CD1c-positive myeloid dendritic cell (primary cell): Measurements from ENCODE around the gene KRT83.

Experiments used
- DNase-seq: peaks from one replicate; pipeline ENCODE4 v3.0.0-alpha.2; 2016; ENCODE audit errors: extremely low spot score

The KRT83 gene

DNA sequence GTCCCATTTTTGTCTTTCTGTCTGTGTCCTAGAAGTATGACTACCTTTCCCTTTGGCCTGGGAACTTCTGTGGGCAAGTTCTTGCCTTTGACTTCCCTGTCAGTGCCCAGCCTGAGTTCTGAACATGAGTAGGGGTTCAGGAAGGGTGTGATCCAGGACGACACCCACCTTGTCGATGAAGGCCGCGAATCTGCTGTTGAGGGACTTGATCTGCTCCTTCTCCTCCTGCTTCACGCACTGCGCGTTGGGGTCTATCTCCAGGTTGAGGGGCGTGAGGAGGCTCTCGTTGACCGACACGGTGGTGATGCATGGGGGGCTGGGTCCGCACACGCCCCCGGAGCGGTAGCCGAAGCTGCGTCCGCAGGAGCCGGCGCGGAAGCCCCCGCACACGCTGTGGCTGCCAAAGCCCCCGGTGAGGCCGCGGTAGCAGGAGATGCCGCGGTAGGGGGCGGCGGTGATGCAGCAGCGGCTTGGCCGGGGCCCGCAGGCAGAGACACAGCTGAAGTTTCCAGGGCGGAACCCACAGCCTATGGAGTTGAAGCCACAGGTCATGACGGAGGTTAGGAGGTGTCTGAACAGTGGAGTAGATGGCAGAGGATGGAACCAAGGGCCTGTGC is at the start of gene KRT83:
Gene KRT83 (minus strand): TSS at position 615 of the 617 bp plus-strand sequence. CDS start 63 bp downstream, at position 552.
- no peak for DNase-seq

DNA sequence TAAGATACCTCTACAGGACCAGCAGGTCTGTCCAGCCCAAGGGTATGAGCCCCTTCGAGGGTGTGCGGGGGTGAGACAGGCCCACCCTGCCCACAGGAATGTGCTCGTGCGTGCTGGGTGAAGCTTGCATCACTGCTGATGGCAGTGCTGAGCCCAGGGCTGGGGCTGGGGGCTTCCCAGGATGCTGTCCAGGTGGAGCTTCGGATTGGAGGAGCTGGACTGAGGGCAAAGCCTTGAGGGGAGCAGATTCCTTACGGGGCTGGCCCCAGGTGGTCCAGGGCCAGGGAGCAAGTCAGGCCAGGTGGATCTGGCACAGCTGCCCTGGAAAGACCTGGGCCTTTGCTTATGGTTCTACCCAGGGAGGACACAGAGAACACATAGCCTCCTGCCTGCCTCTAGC is 48.6 kb upstream of the KRT83 start:
- no peak for DNase-seq

DNA sequence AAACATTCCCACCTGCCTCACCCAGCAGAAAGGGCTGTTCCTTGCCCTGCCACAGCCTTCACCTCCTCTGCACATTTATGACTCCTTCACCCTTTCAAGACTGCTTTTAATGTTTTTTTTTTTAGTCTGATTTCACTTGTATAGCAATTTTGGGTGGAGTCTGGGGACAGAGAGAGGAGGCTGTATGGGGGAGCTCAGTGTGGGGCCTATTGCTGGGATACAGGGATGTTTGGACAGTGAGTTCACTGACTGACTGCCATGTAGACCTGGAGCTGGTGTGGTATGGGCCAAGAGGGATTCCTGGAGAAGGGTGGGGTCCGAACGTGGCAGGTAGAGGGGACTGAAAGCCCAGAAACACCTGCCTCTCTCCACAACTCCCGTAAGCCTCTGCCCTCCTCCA is 48.0 kb upstream of the KRT83 start:
- DNase-seq: no peak

DNA sequence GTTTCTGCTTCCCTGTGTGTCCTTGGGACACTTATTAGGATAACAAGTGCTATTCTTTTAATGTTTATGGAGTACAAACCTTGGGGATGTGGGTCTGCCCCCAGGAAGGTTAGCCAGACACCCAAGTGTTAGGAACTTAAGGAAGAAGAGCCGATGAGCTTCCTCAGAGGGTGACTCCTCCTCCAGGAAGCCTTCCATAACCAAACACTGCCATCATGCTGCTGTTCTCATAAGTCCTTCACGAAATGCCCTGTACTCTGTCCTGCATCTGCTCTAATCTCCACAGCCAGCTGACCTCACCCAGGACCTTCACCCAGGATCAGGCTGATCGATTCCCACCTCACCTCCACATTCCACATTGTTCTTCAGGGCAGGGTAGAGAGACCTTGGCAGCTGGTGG is 47.3 kb upstream of the KRT83 start:
- no peak for DNase-seq

DNA sequence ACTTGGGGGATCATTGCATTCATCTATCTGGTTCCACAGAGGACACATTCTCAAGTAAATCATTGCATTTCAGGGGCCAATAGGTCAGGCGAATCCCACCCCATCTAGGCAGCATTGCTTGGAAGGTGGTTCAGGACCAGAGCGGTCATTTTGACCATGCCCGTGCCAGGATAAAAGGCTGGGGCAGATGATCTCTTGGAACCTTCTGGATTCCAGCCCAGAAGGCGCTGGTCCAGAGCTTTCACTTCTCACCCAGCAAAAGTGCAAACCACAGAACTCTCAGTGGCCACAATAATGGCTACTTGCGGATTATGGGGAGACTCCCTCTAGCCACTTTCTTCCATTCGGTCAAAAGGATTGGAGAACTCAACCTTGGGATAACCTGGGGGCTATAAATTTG is 46.7 kb upstream of the KRT83 start:
- DNase-seq: no peak

DNA sequence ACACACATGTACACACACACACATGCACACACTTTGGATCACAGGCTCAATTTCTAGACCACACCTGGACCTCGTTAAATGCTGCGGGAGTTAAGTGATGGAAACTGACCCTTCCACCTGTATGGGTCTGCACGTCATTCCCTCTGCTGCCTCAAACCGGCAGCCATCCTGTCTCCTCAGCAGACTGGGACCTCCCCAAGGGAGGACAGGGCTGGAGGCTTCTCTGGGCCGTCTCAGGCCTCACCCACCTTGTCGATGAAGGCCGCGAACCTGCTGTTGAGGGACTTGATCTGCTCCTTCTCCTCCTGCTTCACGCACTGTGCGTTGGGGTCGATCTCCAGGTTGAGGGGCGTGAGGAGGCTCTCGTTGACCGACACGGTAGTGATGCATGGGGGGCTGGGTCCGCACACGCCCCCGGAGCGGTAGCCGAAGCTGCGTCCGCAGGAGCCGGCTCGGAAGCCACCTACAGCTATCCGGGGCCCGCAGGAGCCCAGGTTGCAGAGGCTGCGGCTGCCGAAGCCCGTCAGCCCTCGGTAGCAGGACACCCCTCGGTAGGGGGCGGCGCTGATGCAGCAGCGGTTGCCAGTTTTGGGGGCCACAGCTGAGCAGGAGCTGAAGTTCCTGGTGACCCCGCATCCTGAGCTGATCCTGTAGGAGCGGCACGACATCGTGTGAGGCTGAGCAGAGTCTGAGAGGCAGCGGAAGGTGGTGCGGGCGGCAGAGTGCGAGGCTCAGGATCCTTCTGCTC is 45.7 kb upstream of the KRT83 start, which contains the start of gene KRT85:
Gene KRT85 (minus strand): TSS at position 744 of the 748 bp plus-strand sequence. CDS start 76 bp downstream, at position 668.
- DNase-seq: no peak

DNA sequence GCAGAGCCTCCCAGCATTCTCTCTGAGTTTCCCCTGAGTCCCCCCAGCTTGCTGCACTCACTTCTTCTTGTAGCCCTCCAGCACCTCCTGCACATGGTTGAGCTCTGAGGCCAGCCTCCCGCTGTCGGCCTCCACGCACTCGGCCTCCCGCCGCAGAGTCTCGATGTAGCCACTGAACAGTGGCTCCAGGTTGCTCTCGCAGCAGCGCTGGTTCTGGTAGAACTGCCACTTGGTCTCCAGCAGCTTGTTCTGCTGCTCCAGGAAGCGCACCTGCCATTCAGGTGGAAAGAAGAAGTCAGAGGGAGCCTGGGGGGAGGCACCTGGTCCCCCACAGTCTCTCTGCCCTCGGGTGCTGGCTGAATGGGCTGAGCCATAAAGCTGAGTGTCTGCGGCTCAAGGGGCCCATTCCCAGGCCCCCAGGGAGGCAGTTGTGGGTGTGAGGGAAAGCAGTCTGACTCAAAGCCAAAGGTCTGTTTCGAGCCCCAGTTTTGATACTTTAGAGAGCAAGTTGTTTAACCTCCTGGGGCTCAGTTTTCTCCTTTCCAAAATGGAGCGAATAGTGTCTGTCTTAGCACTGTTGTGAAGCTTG is 43.8 kb upstream of the KRT83 start:
- DNase-seq: no peak

DNA sequence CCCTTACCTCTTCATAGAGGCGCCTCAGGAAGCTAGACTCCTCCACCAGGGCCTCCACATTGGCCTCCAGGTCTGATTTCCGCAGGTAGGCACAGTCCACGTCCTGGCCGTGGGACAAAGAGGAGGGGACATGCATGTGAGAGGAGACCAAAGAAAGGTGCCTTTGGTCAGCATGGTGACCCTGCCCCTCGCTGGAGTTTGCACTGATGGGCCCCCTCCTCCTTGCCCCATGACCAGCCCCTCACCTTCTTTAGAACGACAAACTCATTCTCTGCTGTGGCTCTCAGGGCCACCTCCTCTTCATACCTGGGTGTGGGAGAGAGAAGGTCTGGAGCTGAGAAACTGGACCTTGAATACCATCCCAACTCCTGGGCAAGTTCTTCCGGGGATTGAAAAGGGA is 42.9 kb upstream of the KRT83 start:
- DNase-seq: no peak

DNA sequence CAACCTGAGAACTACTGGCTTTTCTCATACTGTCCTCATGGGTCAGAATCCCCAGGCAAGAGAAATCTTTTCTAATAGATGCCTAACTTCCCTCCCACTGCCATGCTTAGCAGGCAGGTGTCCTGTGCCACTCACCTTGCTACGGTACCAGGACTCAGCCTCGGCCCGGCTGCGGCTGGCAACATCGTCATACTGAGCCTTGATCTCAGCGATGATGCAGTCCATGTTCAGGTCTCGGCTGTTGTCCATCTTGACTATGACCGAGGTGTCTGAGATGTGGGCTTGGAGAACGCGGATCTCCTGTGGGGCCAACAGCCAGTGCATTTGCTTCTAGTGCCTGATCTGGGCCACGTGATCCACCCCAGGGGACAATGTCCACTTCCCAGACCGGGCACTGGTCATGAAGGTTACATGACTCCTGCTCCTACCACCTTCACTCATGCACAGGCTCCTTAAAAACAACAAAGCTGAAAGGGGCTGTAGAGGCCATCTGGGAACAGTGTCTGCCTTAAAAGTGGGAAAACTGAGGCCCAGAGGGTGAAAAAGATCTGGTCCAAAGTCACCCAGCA is 42.0 kb upstream of the KRT83 start:
- no peak for DNase-seq

DNA sequence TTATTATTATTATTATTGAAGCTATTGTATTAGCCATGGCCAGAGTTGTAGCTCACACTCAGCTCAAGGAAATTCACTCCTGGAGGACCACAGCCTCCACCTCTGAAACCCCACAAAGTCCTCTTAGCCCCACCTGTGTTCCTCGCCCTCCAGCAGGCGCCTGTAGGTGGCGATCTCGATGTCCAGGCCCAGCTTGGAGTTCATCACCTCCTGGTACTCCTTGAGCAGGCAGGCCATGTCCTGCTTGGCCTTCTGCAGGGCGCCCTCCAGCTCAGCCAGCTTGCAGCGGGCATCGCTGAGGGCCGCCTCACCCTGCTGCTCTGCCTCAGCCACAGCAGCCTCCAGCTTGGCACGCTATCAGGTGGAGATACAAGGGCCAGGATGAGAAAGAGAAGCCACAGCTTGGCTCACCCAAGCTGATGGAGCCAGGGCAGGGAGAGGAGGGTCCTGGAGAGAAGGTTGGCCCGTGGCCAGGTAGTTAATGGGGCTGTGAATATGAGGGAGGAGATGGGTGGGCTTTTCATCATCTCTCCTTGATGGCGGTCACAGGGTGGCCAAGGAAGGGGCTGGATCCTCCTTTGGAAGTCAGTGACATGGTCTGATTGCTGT is 41.0 kb upstream of the KRT83 start:
- DNase-seq: no peak

DNA sequence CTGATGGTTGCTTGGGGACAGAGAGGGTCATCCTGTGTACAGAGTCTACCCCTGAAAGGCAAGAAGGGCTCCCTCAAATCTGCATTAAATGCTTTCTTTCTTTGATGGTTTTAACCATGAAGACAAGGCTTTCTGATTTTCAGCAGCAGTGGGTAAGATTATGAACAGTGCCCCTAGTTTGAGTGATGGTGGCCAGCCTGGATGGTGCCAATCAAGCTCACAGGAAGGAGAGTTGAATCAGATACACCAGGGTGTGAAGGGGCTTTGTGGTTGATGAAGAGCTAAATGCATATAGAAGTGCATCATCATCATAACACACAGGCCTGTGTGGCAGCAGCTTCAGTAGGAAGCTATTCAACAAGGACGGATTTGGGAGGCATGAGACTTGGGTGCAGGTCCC is 40.4 kb upstream of the KRT83 start:
- no peak for DNase-seq

DNA sequence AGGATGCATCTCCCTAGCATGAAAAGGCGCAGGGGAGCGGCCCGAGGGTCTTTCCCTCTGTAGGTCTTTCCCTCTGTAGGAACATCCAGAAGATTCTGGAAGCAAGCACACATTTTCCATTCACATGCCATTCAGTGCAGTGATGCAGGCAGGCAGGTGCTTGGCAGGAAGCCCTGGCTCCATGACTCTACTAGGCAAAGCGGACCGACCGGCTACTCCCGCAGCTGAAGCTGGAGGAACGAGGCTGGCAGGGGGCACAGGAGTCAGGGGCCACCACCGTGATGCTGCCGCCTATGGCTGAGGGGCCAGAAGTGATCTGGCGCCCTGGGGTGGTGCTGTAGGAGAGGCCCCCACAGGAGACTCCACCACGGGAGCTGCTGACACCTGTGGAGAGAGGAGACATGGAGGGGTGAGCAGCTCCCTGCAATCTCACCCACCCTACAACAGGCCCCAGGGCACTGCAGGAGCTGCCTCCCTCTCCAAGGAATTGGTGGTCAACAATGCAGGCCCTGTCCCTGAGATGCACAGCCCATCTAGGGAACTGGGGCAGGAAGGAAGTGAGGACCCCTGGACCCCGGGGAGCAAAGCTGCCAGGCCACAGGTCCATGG is 39.6 kb upstream of the KRT83 start:
- no peak for DNase-seq

DNA sequence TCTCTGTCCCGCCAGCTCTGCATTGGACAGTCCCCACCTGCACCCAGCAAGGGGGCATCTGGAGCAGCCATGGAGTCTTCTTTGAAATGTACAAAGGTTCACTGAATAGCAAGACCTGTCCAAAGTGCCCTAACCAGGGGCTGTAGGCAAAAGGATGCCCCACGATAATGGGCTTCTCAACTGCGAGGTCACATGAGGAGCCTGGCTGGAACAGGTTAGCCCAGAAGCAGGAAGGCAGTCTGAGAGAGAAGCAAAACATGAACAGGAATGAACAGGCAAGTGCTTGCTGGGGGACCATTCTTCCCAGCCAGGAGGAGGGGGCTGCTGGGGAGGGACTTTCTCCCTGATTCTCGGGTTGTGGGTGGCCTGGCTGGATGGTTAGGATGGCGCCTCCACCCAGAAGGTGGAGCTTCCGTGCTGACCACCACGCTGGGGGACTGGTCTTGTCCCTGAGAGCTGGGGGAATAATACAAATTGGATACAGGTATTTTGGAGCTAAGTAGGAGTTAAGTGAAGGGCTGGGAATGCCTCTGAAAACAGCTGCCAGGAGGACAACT is 39.0 kb upstream of the KRT83 start:
- DNase-seq: no peak

DNA sequence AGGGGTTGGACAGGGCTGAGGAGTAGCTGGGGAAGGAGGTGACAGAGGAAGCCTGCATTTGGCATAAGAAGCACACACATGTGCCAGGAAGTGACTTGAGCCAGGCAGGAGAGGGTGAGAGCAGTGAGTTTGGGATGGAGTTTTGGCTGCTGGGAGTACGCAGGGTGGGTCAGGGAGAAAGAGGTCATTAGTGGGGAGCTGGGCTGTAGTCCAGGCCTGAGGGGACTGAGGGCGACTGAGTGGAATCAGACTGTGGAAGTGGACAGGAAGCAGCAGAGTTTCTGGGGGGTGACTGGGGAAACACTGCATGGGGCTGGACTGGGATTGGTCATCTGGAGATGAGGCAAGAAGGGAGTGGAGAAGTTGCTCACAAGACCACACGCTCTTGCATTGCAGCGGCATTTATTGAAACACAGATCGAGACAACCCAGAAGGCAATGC is 38.4 kb upstream of the KRT83 start:
- DNase-seq: no peak

DNA sequence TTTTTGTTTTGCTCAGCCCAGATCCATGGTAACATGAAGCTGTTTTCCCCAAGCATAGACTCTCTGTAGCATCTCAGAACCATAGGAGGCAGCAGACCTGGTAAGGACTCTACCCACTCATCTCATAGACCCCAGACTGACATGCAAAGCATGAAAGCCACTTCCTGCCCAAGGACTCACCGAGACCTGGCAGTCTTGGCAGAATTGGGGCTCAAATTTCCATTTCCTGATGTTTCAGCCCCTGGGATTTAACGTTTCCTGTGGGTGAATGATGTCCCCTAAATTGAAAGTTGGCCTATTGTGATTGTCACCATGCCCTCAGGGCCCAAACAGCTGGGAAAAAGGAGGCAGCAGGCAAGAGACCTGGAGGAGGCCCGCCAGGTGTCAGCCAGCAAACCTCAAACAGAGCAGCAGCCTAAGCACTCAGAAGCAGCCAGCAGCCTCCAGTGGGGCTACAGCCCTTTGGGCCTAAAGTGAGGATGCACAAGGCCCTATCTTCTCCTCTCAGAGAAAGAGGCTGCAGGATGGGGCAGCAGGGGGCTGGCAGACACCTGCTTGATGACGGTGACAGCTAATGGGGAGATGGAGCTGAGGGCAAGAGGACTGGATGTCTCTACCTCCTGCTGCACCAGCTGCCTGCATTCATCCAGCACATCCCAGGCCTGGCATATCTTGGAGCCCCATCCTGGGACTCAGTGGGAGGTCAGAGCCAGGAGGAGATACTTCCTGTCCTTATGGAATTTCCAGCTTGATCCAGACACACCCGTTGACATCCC is 37.6 kb upstream of the KRT83 start:
- no peak for DNase-seq

DNA sequence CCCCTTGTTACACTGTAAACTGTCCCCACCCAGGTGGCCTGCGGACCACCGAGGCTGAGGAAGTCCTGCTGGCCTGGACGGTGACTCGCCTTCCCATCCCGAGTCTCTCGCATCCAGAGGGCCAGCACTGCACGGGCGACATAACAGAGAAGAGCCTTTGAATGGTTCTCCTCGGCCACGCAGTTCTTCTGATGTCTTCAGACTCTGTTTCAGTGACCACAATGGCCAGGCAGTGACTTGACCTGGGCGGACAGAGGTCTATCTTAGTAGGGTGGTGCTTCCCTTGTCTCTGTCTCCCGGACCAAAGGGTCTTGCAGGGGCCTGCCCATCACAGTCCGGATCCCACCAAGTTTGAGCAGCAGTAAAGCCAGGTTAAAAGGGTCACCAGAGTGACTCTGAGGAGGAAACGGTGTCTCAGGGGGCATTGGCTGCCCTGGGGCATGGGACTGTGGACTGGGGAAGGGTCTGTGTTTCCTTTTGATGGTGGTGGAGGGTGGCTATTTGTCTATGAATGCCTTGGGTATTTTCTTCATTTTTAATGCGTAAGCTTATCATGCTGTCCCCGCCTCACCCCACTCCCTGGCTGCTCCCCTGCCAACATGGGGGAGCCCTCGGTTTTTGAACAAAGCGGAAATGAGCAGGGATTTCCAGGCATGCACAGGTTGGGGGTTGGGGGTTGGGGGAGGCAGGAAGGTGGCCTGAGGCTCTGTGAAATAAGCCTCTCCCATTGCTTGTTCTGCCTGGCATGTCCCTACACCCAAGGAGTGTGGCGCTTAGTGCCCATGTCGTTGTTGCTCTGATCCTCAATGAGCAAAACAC is 35.8 kb upstream of the KRT83 start:
- DNase-seq: no peak

DNA sequence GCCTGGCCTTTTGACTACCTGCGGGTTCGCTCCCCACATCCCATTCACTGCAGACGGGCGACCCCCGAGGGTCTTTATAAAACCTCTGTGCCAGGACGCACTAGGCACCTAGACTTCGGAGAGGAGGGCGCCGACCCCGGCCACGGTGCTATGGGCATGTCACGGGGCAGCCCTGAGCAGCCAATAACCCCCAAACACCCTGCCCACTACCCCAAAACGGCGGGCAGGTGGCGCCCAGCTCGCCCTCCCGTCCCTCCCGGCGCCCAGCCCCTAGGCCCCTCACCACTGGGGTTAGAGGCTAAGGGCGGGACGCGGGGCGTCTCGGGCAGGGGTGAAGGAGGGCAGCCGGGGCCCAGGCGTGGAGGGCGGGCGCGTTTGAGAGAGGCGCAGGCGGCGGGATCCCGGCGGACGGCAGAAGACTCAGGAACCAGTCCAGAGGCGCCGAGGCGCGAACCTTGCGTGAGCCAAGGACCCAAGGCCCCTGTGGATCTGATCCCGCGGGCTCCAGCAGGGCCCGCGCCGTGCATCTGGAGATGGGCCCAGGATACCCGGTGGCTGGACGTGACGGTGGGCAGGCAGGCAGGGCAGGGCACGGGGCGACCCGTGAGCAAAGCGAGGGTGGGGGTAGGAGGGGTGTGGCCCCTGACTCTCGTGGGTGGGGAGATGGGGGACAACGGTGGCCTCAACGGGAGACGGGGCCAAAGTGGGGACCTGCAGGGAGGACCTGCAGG is 35.0 kb upstream of the KRT83 start:
- DNase-seq: no peak

DNA sequence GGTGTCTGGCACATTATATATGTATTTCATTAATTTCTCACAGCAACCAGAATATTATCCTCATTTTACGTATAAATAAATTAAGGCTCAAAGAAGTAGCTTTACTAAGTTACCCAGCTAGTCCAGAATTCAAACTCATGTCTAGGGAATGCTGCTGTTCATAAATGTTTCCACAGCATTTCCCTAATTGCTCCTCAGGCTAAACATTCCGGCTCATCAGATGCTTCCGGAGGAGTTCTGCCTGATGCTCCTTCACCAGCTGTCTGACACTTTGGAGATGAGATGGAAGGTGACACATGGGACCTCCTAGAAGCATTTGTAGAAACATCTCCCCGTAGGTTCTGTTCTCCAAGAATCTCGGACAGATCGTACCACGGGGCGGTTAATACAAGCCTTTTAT is 34.0 kb upstream of the KRT83 start:
- no peak for DNase-seq

DNA sequence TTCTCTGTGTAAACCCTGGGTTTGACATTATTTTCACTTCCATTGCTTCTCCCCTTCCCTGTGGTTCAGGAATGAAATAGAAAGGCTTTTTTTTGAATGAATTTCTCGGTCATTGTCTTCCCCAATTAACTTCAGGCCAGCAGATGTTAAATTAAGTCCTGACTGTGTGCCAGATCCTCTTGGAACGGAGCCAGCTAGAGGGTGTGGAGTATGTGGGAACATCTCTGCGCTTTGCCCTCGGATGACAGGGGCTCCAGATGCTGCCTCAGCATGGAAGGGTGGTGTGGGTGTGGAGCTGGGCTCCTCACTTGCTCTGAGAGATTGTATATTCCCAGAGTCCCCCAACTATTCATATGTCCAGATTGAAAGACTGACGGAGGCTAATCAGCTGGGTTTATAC is 33.0 kb upstream of the KRT83 start:
- no peak for DNase-seq
